NCI-H2227 treated with DMSO at 0.1 percent for 48 hours (cell line): ENCODE results near the gene DHRS7B.
"Not testable (repeated sequence)": the region's sequence is repeated elsewhere in the genome, so short reads cannot be mapped to it uniquely, and the experiment has no call there.

Source experiments
- DNase-seq: peaks from one replicate; lab custom pipeline; 2025; lab: John Stamatoyannopoulos, UW

Gene DHRS7B

GRCh38 chr17:21177854-21178600 is 51.3 kb downstream of the DHRS7B start:
- no peak for DNase-seq

GRCh38 chr17:21183468-21183867 is 56.7 kb downstream of the DHRS7B start:
- no peak for DNase-seq

GRCh38 chr17:21184570-21184969 is 57.8 kb downstream of the DHRS7B start:
- no peak for DNase-seq

- no peak for DNase-seq
Observed at GRCh38 chr17:21185061-21185460, 58.3 kb downstream of the DHRS7B start.

- no peak for DNase-seq
Observed at GRCh38 chr17:21186399-21187187, 59.8 kb downstream of the DHRS7B start.

GRCh38 chr17:21189361-21189760 is 62.6 kb downstream of the DHRS7B start:
- DNase-seq, result no peak

- no peak for DNase-seq
Observed at GRCh38 chr17:21190078-21190477, 63.3 kb downstream of the DHRS7B start.

GRCh38 chr17:21191698-21192097 is 64.9 kb downstream of the DHRS7B start:
- DNase-seq, result no peak

- not testable (repeated sequence) for DNase-seq
Observed at GRCh38 chr17:21192414-21192813, 65.7 kb downstream of the DHRS7B start.

- DNase-seq, result no peak
Observed at GRCh38 chr17:21193031-21193430, 66.3 kb downstream of the DHRS7B start.

GRCh38 chr17:21194226-21194625 is 67.5 kb downstream of the DHRS7B start:
- DNase-seq, result no peak

GRCh38 chr17:21194703-21195102 is 67.9 kb downstream of the DHRS7B start:
- no peak for DNase-seq

GRCh38 chr17:21196126-21196525 is 69.4 kb downstream of the DHRS7B start:
- DNase-seq, result no peak

- DNase-seq, result no peak
Observed at GRCh38 chr17:21198411-21198810, 71.6 kb downstream of the DHRS7B start.

GRCh38 chr17:21199311-21199710 is 72.5 kb downstream of the DHRS7B start:
- DNase-seq, result no peak

- DNase-seq, result no peak
Observed at GRCh38 chr17:21199856-21200255, 73.1 kb downstream of the DHRS7B start.

GRCh38 chr17:21200590-21201297 is 74.0 kb downstream of the DHRS7B start:
- no peak for DNase-seq

GRCh38 chr17:21201298-21201595 is 74.5 kb downstream of the DHRS7B start:
- no peak for DNase-seq

GRCh38 chr17:21201874-21202273 is 75.1 kb downstream of the DHRS7B start:
- no peak for DNase-seq

- DNase-seq, result no peak
Observed at GRCh38 chr17:21202512-21202911, 75.7 kb downstream of the DHRS7B start.

GRCh38 chr17:21204935-21205334 is 78.2 kb downstream of the DHRS7B start:
- no peak for DNase-seq

GRCh38 chr17:21208352-21208751 is 81.6 kb downstream of the DHRS7B start:
- no peak for DNase-seq
